Measurements from ENCODE around the gene GIPC3.

The GIPC3 gene

DNA sequence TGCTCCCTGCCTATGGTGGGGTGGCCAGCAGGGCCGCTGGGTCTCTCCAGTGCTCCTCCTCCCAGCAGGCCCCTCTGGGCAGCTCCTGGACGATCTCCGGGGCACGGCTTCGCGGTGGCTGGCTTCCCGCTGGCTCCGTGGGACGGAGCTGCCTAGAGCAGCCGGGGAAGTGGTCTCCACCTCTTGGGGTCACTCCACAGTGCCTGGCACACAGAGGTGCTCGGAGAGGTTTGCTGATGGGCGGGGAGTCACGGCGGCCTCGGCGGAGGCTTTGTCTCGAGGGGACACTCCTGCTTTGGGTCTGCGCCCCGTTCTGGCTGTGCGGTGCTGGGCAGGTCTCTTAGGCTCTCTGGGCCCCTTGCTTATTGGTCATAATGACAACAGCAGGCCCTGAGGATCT lies 51.2 kb downstream of the GIPC3 start:
- no peak overlapping the region for H3K4me3 ChIP-seq (ENCODE audit: low read depth, low read length)
- no peak for TF ChIP-seq CTCF (IDR thresholded peaks at IDR 0.05; ENCODE audit: borderline replicate concordance, insufficient read depth, low read depth, low read length)

DNA sequence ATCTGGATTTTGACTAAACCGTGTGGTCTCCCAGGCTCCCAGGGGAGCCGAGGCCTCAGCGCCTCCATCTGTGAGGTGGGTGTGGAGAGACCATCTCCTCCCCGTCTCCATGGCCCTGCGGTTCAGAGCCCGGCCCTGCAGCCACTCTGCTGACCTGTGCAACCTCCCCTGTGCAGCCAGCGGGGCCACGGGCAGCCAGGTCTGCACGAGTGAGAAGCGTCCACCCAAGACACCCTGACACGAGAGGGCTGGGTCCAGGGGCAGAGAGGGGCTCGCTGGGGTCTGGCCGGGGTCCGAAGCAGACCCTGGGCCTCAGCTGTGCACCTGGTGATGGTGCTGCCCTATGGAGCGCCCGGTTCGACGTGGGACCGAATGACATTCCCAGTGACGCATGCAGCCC lies 51.7 kb downstream of the GIPC3 start:
- TF ChIP-seq CTCF (IDR thresholded peaks at IDR 0.05; ENCODE audit: borderline replicate concordance, insufficient read depth, low read depth, low read length) = no peak

DNA sequence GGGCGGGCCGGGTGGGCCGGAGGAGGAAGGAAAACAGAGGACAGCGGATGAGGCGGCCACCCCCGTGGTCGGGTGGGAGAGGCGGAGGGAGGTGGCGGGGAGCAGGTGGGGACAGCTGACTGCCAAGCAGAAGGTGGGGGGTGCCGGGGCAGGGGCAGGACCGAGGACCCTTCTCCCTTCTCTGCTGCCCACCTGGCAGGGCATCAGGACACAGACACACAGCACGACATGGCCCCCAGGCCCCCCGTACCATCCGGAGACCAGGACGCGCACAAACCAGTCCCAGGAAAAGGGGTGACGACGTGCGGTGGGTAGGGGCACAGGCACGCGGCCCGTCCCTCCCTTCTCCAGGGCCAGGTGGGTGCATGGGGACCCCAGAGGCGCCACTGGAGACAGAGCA lies 52.3 kb downstream of the GIPC3 start:
- no peak overlapping the region for H3K4me3 ChIP-seq (ENCODE audit: low read depth, low read length)
- TF ChIP-seq CTCF (IDR thresholded peaks at IDR 0.05; ENCODE audit: borderline replicate concordance, insufficient read depth, low read depth, low read length) = no peak

More for the DNA sequence above, 51.7 kb downstream of the GIPC3 start:
- no peak overlapping the region for H3K4me3 ChIP-seq (ENCODE audit: low read depth, low read length)

- TF ChIP-seq CTCF (IDR thresholded peaks at IDR 0.05; ENCODE audit: borderline replicate concordance, insufficient read depth, low read depth, low read length) = no peak
- H3K4me3 ChIP-seq (ENCODE audit: low read depth, low read length) = no peak overlapping the region
Observed at GRCh38 chr19:3638208-3639193, 53.2 kb downstream of the GIPC3 start.

GRCh38 chr19:3639479-3639878 lies 54.2 kb downstream of the GIPC3 start:
- no peak overlapping the region for H3K4me3 ChIP-seq (ENCODE audit: low read depth, low read length)
- TF ChIP-seq CTCF (IDR thresholded peaks at IDR 0.05; ENCODE audit: borderline replicate concordance, insufficient read depth, low read depth, low read length) = no peak

GRCh38 chr19:3641515-3642269 lies 56.4 kb downstream of the GIPC3 start:
- no peak for TF ChIP-seq CTCF (IDR thresholded peaks at IDR 0.05; ENCODE audit: borderline replicate concordance, insufficient read depth, low read depth, low read length)
- H3K4me3 ChIP-seq (ENCODE audit: low read depth, low read length) = no peak overlapping the region
